Left lobe of liver (tissue), 2 donors: Measurements from ENCODE around the gene PRM2. TPM values are rescaled to one million over a fixed set of nuclear protein-coding genes. Genes with fewer than 3 reads are reported as not detected.

Source experiments
- ATAC-seq: fragments of 200-7000 bp; cut with Tn5 transposase; one replicate; pipeline ENCODE4 v1.9.1; 2020; ENCODE audit warnings: mild to moderate bottlenecking, moderate library complexity
- DNase-seq: peaks from one replicate; pipeline ENCODE4 v3.0.0-alpha.2; 2020; ENCODE audit warnings: low spot score
- total RNA-seq: library from RNA; stranded (reverse); gene quantifications from one replicate; pipeline ENCODE4 v1.2.1, GENCODE V29; 2021
- donor health status: DM: no; HTN: no; CAD: no; lungs with moderate emphysema.
- donor health status: DM: no; HTN: yes; CAD: no.

The PRM2 gene
- total RNA-seq, 1 donor from 2014 or later = not detected

- DNase-seq (no peak), ATAC-seq (no peak)
Observed at GRCh38 chr16:11250786-11251524, 25.3 kb downstream of the PRM2 start.

DNA sequence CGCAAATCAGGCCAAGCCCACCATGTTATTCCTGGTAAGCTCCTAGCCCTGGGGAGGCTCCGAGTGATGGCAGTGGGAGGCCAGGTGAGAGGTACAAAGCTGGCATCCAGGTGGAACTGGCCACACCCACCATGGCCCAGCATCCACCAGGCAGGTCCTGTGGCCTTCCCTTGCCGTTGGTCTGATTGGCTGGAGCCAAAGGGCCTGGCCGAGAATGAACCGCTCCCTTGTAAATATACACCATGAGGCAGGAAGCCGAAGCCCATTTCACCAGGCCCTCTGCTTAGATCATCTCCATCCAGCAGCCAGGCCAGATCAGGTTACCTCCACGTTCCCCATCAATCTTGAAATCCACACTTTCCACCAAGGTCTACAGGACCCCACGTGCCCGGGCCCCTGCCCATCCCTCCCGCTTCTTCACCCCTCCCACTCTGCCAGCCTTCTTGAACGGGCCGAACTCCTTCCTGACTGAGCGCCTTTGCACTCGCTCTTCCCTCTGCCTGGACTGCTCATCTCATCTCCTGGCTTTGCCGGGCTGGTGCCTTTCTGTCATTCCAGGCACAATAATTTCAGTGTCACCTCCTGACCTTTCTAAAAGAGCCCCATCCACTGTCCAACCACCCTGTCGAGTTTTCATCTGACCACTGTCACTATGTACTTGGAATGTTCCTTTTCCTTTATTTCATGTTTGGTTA lies 26.0 kb downstream of the PRM2 start:
- ATAC-seq = no peak
- no peak for DNase-seq

GRCh38 chr16:11249233-11250061 lies 26.8 kb downstream of the PRM2 start:
- no peak for DNase-seq
- no peak for ATAC-seq

GRCh38 chr16:11248133-11248532 lies 28.1 kb downstream of the PRM2 start:
- ATAC-seq = no peak

GRCh38 chr16:11245988-11246387 lies 30.3 kb downstream of the PRM2 start:
- no peak for DNase-seq
- peak; percentile 86 for ATAC-seq

More at GRCh38 chr16:11248133-11248532, 28.1 kb downstream of the PRM2 start:
- no peak for DNase-seq

- ATAC-seq (peak; percentile 93), DNase-seq (peak; percentile 72)
Observed at GRCh38 chr16:11245222-11245737, 31.0 kb downstream of the PRM2 start.

GRCh38 chr16:11242658-11243057 lies 33.6 kb downstream of the PRM2 start:
- DNase-seq (no peak), ATAC-seq (no peak)

- DNase-seq = no peak
- no peak for ATAC-seq
Observed at GRCh38 chr16:11241480-11242204, 34.6 kb downstream of the PRM2 start.

- no peak for DNase-seq
- ATAC-seq = no peak
Observed at GRCh38 chr16:11240636-11241473, 35.4 kb downstream of the PRM2 start.

DNA sequence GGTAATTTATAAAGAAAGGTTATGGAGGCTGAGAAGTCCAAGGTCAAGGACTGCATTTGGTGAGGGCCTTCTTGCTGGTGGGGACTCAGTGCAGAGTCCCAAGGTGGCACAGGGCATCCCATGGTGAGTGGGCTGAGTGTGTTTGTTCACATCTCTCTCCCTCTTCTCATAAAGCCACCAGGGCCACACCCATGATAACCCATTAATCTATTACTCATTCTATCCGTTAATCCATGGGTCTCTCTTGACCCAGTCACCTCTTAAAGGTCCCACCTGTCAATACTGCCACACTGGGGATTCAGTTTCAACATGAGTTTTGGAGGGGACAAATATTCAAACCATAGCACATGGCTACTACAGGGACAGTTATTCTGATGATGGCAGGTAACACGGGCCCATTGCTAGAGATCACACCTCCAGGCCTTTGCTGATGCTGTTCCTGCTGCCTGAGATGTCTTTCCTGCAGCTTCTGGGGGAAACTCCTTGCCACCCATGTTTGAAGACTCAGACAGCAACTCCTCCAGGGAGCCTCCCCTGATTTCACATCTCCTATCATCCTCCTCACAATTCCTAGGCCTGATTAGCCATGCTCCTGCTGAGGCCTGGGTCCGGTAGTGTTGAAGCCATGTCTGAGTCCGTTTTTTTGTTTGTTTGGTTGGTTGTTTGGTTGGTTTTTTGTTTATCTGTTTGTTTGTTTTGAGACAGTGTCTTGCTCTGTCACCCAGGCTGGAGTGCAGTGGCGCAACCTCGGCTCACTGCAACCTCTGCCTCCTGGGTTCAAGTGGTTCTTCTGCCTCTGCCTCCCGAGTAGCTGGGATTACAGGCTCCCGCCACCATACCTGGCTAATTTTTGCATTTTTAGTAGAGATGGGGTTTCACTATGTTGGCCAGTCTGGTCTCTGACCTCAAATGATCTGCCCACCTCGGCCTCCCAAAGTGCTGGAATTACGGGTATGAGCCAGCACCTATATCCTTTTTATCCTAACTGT lies 36.3 kb downstream of the PRM2 start:
- ATAC-seq (no peak), DNase-seq (no peak)

DNA sequence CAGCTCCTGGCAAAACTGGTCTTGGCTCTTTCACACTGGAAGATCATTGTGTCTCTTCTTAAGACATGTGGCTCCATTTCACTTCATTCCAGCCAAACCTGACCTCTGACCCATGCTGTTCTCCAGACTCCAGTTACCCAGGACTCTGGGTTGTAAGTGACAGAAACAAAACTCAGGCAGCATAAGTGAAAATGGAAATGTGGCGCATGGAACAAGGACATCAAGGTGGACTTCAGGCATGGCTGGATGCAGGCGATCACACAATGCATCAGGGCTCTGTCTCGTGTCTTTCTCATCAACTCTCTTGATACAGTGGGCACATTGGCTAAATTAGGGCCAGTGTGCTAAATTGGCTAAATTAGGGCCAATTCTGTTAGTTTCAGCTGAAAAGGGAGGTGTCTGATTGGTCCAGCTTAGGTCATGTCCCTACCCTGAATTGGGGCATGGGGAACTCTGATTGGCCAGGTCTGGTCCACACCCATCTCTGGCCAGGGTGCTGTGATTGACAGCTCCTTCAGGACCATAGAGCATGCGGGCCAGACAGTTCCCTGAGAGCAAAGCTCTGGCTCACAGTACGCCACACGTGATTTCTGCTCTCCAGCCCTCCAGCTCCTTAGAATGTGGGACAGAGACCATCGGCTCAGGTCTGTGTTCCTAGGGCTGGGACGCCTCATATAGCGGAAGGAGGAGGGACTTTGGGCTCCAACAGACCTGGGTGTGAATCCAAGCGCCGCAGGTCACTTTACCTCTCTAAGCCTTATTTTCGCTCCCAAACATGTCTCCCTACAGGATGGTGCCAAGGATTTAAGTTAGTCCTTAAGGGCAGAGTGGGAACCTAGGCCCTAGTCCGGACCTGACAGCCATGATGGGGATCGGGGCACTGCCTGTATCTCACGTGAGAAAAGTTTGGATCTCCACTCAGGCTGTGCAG lies 37.7 kb downstream of the PRM2 start:
- no peak for ATAC-seq

DNA sequence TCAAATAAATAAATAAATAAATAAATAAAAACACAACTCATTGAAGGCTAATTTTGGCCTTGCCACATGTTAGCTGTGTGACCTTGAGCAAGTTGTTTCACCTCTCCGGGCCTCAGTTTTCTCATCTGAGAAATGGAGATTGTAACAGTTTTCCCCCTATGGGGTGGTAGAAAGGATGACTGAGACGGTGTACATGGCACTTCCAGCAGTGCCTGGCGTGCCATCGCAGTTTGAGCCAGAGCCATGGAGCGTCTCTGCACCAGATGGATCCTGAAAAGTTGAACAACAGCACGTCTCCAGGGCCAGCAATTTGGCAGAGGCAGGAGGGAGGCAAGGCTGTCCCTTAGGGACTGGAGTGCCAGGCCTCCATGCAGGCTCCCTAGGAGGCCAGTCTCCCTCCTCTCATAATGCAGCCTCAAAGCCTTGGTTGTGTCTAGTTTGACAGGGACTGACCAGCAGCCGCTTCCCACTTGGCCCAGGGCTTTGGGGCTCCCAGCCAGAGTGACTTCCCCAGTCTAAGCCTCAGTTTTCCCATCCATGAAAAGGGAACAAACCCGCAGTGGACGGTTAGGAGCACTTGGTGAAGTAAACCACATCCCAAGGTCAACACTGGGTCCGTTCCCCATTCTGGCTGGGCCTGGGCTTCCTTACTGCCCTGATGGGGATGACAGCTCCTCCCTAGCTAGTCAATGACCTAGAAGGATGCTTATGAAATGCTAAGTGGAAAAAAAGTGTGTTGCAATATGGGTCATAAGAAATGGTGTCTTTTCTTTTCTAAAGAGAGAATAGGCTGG lies 39.6 kb downstream of the PRM2 start:
- peak; percentile 18 for ATAC-seq
- DNase-seq = no peak

More for the DNA sequence above, 37.7 kb downstream of the PRM2 start:
- DNase-seq = no peak

GRCh38 chr16:11235703-11235991 lies 40.6 kb downstream of the PRM2 start:
- DNase-seq = peak; percentile 65
- peak; percentile 93 for ATAC-seq

- ATAC-seq = no peak
- DNase-seq = no peak
Observed at GRCh38 chr16:11234884-11235702, 41.2 kb downstream of the PRM2 start.

DNA sequence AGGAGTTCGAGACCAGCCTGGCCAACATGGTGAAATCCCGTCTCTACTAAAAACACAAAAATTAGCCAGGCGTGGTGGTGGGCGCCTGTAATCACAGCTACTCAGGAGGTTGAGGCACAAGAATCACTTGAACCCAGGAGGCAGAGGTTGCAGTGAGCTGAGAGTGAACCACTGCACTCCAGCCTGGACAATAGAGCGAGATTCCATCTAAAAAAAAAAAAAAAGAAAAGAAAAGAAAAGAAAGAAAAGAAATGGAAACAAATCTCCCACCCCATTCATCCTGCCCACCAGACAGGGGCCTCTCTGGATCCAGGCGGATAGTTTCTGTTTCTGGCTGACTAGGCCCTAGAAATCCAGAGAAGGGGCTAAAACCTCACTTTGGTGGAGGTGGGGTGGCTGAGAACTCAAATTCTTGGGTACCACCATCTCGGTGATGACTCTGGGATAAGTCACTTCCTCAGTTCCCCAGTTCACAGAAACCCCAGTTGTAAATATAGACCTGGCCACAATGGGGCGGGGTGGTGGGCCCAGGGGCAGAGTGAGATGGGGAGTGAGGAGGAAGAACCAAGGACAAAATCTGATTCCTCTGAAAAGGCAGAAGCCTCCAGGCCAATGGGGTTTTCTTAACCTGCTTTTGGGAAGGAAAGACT lies 42.4 kb downstream of the PRM2 start:
- no peak for ATAC-seq

More for the DNA sequence above, 42.4 kb downstream of the PRM2 start:
- no peak for DNase-seq
